Measurements from ENCODE around the gene REEP6.
"Not testable (repeated sequence)": the region's sequence is repeated elsewhere in the genome, so short reads cannot be mapped to it uniquely, and the experiment has no call there.

The REEP6 gene

GRCh38 chr19:1490311-1491113, 469 bp upstream of the REEP6 start, which contains the start of gene PCSK4:
TSS of gene PCSK4 (minus strand) at chr19:1490350. CDS start at chr19:1490346, 4 bp downstream.
- H3K4me1 Mint-ChIP-seq, result peaks cover 14% of the 10 kb centered on the region
- H3K27ac Mint-ChIP-seq, result peak within 1 kb of the TSS; percentile 22
- peaks cover 34% of the 10 kb centered on the region for H3K27me3 Mint-ChIP-seq
- no peaks in the 10 kb centered on the region for H3K9me3 Mint-ChIP-seq
- no peaks in the 10 kb centered on the region for H3K36me3 Mint-ChIP-seq
- H3K4me3 Mint-ChIP-seq, result peak within 1 kb of the TSS; percentile 79
- ATAC-seq, result peak; percentile 94

DNA sequence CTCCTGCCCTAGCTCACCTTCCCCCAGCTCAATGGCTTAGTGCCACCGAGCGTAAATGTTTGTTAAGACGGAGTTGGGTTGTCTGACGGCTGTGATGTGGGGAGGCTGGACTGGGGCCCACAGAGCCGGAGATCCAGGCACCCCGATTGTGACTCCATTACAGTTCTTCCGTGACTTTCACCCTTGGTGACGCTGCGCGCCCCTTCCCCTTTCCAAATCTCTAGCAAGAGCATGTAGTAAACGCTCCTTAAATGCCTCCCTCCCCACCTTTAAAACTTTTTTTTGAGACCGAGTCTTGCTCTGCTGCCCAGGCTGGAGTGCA, 829 bp downstream of the REEP6 start:
- Mint-ChIP-seq H3K9me3 (no peaks in the 10 kb centered on the region), H3K27ac (no peak overlapping the region), H3K4me1 (peaks cover 14% of the 10 kb centered on the region), H3K4me3 (peak overlapping the region; percentile 79), H3K27me3 (peaks cover 47% of the 10 kb centered on the region), H3K36me3 (no peaks in the 10 kb centered on the region)
- ATAC-seq, result no peak

DNA sequence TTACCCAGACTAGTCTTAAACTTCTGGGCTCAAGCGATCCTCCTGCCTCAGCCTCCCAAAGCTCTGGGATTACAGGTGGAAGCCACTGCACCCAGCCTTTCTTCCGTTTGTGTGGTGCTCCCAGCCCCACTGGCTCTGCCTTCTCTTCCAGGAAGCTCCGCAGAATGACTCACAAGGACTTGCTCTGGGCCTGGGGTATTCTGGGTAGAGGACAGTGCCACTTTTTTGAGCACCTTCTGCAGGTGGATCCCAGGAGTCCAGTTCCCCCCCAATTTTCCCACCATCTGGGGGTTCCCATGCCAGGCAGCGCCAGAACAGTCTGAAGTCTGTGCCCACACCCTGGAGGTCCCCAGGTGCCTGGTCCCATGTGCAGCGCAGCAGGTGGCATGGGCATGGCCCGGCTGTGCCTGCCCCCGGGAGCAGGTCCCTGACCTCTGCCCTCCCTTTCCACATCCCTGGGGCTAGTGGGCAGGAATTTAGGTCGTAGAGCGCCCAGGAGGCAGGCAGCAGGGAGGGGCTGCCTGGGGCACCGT, 1.6 kb downstream of the REEP6 start:
- no peak for ATAC-seq
- H3K27me3 Mint-ChIP-seq, result peaks cover 54% of the 10 kb centered on the region
- no peaks in the 10 kb centered on the region for H3K36me3 Mint-ChIP-seq
- H3K4me3 Mint-ChIP-seq, result peak overlapping the region; percentile 64
- H3K27ac Mint-ChIP-seq, result no peak overlapping the region
- no peaks in the 10 kb centered on the region for H3K9me3 Mint-ChIP-seq
- H3K4me1 Mint-ChIP-seq, result peaks cover 14% of the 10 kb centered on the region

- H3K9me3 Mint-ChIP-seq, result no peaks in the 10 kb centered on the region
- H3K27ac Mint-ChIP-seq, result no peak overlapping the region
- no peak for ATAC-seq
- H3K36me3 Mint-ChIP-seq, result no peaks in the 10 kb centered on the region
- H3K4me3 Mint-ChIP-seq, result no peak overlapping the region
- H3K27me3 Mint-ChIP-seq, result peaks cover 52% of the 10 kb centered on the region
- peaks cover 12% of the 10 kb centered on the region for H3K4me1 Mint-ChIP-seq
These were observed 3.3 kb downstream of the REEP6 start for GRCh38 chr19:1494115-1494815.

GRCh38 chr19:1495051-1495798, 4.2 kb downstream of the REEP6 start:
- Mint-ChIP-seq H3K27me3 (peaks cover 51% of the 10 kb centered on the region), H3K4me3 (no peak overlapping the region), H3K4me1 (peaks cover 7% of the 10 kb centered on the region), H3K27ac (no peak overlapping the region), H3K36me3 (no peaks in the 10 kb centered on the region), H3K9me3 (no peaks in the 10 kb centered on the region)
- ATAC-seq, result no peak

DNA sequence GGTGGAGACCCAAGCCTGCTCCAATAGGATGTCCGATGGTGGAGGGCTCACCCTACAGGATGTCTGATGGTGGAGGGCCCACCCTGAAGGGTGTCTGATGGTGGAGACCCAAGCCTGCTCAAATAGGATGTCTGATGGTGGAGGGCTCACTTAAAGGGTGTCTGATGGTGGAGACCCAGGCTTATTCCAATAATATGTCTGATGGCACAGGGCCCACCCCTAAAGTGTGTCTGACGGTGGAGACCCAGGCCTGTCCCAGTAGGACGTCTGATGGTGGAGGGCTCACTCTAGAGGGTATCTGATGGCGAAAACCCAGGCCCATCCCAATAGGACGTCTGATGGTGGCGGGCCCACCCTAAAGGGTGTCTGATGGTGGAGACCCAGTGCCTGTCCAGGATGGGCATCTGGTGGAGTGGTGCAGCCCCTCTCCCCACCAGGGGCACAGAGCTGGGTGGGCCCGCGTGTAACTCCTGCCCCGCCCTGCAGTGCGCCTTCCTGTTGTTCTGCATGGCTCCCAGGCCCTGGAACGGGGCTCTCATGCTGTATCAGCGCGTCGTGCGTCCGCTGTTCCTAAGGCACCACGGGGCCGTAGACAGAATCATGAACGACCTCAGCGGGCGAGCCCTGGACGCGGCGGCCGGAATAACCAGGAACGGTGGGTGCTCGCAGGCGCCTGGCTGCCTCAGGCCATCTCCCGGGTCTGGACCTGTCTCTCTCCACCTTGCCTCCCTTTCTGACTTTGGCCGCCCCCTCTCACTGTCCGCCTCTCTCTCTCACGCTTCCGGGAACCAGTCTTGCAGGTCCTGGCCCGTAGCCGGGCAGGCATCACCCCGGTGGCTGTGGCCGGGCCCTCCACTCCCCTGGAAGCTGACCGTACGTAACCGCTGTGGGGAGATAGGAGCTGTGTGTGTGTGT, 5.1 kb downstream of the REEP6 start:
- no peak overlapping the region for H3K4me3 Mint-ChIP-seq
- H3K36me3 Mint-ChIP-seq, result no peaks in the 10 kb centered on the region
- peaks cover 7% of the 10 kb centered on the region for H3K4me1 Mint-ChIP-seq
- H3K27ac Mint-ChIP-seq, result no peak overlapping the region
- no peaks in the 10 kb centered on the region for H3K9me3 Mint-ChIP-seq
- H3K27me3 Mint-ChIP-seq, result peaks cover 59% of the 10 kb centered on the region
- ATAC-seq, result no peak

- H3K4me3 Mint-ChIP-seq, result no peak overlapping the region
- H3K27ac Mint-ChIP-seq, result no peak overlapping the region
- peaks cover 62% of the 10 kb centered on the region for H3K27me3 Mint-ChIP-seq
- H3K4me1 Mint-ChIP-seq, result peaks cover 2% of the 10 kb centered on the region
- H3K36me3 Mint-ChIP-seq, result no peaks in the 10 kb centered on the region
- no peaks in the 10 kb centered on the region for H3K9me3 Mint-ChIP-seq
- ATAC-seq, result no peak
These were observed 6.0 kb downstream of the REEP6 start for GRCh38 chr19:1496714-1497577.

- no peak overlapping the region for H3K4me3 Mint-ChIP-seq
- H3K4me1 Mint-ChIP-seq, result no peaks in the 10 kb centered on the region
- H3K27me3 Mint-ChIP-seq, result peaks cover 57% of the 10 kb centered on the region
- no peak overlapping the region for H3K27ac Mint-ChIP-seq
- ATAC-seq, result no peak
- no peaks in the 10 kb centered on the region for H3K36me3 Mint-ChIP-seq
- no peaks in the 10 kb centered on the region for H3K9me3 Mint-ChIP-seq
These were observed 6.7 kb downstream of the REEP6 start for GRCh38 chr19:1497578-1498235.

- not testable (repeated sequence) for H3K9me3 Mint-ChIP-seq, ATAC-seq, H3K4me3 Mint-ChIP-seq, H3K36me3 Mint-ChIP-seq, H3K4me1 Mint-ChIP-seq, H3K27ac Mint-ChIP-seq
- peaks cover 70% of the 10 kb centered on the region for H3K27me3 Mint-ChIP-seq
These were observed 8.2 kb downstream of the REEP6 start for GRCh38 chr19:1499231-1499630.

DNA sequence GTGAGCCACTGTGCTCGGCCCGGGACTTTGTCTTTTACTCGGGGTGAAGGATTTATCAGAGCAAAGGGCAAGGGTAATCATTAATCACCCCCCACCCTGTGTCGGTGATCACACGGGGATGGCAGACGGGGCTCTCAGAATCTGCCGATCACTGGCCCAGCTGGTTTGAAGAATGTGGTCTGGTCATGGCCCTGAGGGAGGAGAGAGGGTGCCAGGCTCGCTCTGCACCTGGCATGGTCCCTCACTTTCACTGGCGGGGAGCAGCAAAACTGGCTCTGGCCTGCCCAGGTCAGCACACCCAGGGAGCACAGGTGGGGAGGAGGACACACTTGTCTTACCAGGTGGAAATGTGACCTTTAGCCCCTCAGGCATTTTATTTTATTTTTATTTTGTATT, 10.2 kb downstream of the REEP6 start:
- ATAC-seq, result no peak
- H3K36me3 Mint-ChIP-seq, result no peaks in the 10 kb centered on the region
- H3K9me3 Mint-ChIP-seq, result no peaks in the 10 kb centered on the region
- peaks cover 81% of the 10 kb centered on the region for H3K27me3 Mint-ChIP-seq
- no peaks in the 10 kb centered on the region for H3K4me1 Mint-ChIP-seq
- H3K4me3 Mint-ChIP-seq, result no peak overlapping the region
- no peak overlapping the region for H3K27ac Mint-ChIP-seq

- Mint-ChIP-seq H3K4me1 (peaks cover 6% of the 10 kb centered on the region), H3K4me3 (no peak overlapping the region), H3K27me3 (peaks cover 78% of the 10 kb centered on the region), H3K36me3 (no peaks in the 10 kb centered on the region), H3K9me3 (no peaks in the 10 kb centered on the region), H3K27ac (no peak overlapping the region)
- no peak for ATAC-seq
These were observed 11.6 kb downstream of the REEP6 start for GRCh38 chr19:1502433-1503088.

- Mint-ChIP-seq H3K27me3 (peaks cover 78% of the 10 kb centered on the region), H3K4me3 (no peak overlapping the region), H3K4me1 (peaks cover 12% of the 10 kb centered on the region), H3K36me3 (peaks cover 5% of the 10 kb centered on the region), H3K9me3 (peaks cover 3% of the 10 kb centered on the region), H3K27ac (no peak overlapping the region)
- ATAC-seq, result no peak
These were observed 12.3 kb downstream of the REEP6 start for GRCh38 chr19:1503089-1503924.
